ENCODE measurements around the gene FGF12. TPM values are rescaled to one million over a fixed set of nuclear protein-coding genes. Genes with fewer than 3 reads are reported as not detected.

FGF12 gene
- total RNA-seq, 4 donors from 2014 or later, result 1.0 to 4.4 (median 1.3) TPM; not detected in 1

- no peaks in the 10 kb centered on the region for H3K9me3 ChIP-seq
- H3K36me3 ChIP-seq, result no peaks in the 10 kb centered on the region
- no peak for DNase-seq
- TF ChIP-seq CTCF (IDR thresholded peaks at IDR 0.05) (no peak), POLR2A (IDR thresholded peaks at IDR 0.05) (no peak)
- no peak overlapping the region for H3K4me3 ChIP-seq
- H3K27ac ChIP-seq, result no peak overlapping the region
- intact Hi-C loops (cut with DNase I; ENCODE audit: low total_unique reads), result no loop called here
- no peaks in the 10 kb centered on the region for H3K27me3 ChIP-seq
- no peaks in the 10 kb centered on the region for H3K4me1 ChIP-seq
Measured at GRCh38 chr3:192641919-192642318, 85.4 kb downstream of the FGF12 start.

- Histone ChIP-seq H3K27me3 (no peaks in the 10 kb centered on the region), H3K36me3 (no peaks in the 10 kb centered on the region), H3K4me1 (no peaks in the 10 kb centered on the region), H3K4me3 (no peak overlapping the region), H3K9me3 (no peaks in the 10 kb centered on the region), H3K27ac (no peak overlapping the region)
- TF ChIP-seq CTCF (IDR thresholded peaks at IDR 0.05) (no peak), POLR2A (IDR thresholded peaks at IDR 0.05) (no peak)
- DNase-seq, result no peak
- intact Hi-C loops (cut with DNase I; ENCODE audit: low total_unique reads), result no loop called here
Measured at GRCh38 chr3:192639987-192640386, 87.4 kb downstream of the FGF12 start.

- no peak for DNase-seq
- Histone ChIP-seq H3K27ac (no peak overlapping the region), H3K9me3 (no peaks in the 10 kb centered on the region), H3K27me3 (no peaks in the 10 kb centered on the region), H3K4me3 (no peak overlapping the region), H3K4me1 (no peaks in the 10 kb centered on the region), H3K36me3 (no peaks in the 10 kb centered on the region)
- TF ChIP-seq CTCF (IDR thresholded peaks at IDR 0.05) (no peak), POLR2A (IDR thresholded peaks at IDR 0.05) (no peak)
- intact Hi-C loops (cut with DNase I; ENCODE audit: low total_unique reads), result no loop called here
Measured at GRCh38 chr3:192637803-192638202, 89.5 kb downstream of the FGF12 start.

- intact Hi-C loops (cut with DNase I; ENCODE audit: low total_unique reads), result no loop called here
- no peaks in the 10 kb centered on the region for H3K36me3 ChIP-seq
- H3K9me3 ChIP-seq, result no peaks in the 10 kb centered on the region
- no peak for DNase-seq
- H3K4me3 ChIP-seq, result no peak overlapping the region
- TF ChIP-seq POLR2A (IDR thresholded peaks at IDR 0.05) (no peak), CTCF (IDR thresholded peaks at IDR 0.05) (no peak)
- H3K4me1 ChIP-seq, result no peaks in the 10 kb centered on the region
- H3K27ac ChIP-seq, result no peak overlapping the region
- H3K27me3 ChIP-seq, result no peaks in the 10 kb centered on the region
Measured at GRCh38 chr3:192636517-192637444, 90.6 kb downstream of the FGF12 start.

GRCh38 chr3:192629429-192629828, 97.9 kb downstream of the FGF12 start:
- intact Hi-C loops (cut with DNase I; ENCODE audit: low total_unique reads), result no loop called here
- H3K27me3 ChIP-seq, result no peaks in the 10 kb centered on the region
- no peak overlapping the region for H3K4me3 ChIP-seq
- TF ChIP-seq POLR2A (IDR thresholded peaks at IDR 0.05) (no peak), CTCF (IDR thresholded peaks at IDR 0.05) (no peak)
- no peak overlapping the region for H3K27ac ChIP-seq
- H3K4me1 ChIP-seq, result no peaks in the 10 kb centered on the region
- H3K9me3 ChIP-seq, result no peaks in the 10 kb centered on the region
- no peak for DNase-seq
- no peaks in the 10 kb centered on the region for H3K36me3 ChIP-seq
